H1 (cell line): ENCODE results near the gene SLC6A18. TPM values are rescaled to one million over a fixed set of nuclear protein-coding genes. Genes with fewer than 3 reads are reported as not detected.

ENCODE experiments used
- HDAC2 ChIP-seq, 2 experiments: fragments of 300-600 bp in 1 of 2; sonication (generic) in 1 of 2; IDR thresholded peaks; 2 replicates each; pipeline ENCODE4 v1.6.1; 2011 to 2012; ENCODE audit warnings: low read depth in 2 of 2, low read length in 2 of 2, mild to moderate bottlenecking in 2 of 2, moderate library complexity in 2 of 2, borderline replicate concordance in 1 of 2, inconsistent platforms in 1 of 2
- TAF1 ChIP-seq: IDR thresholded peaks from 2 replicates; pipeline ENCODE4 v1.6.1; 2011; ENCODE audit warnings: mild to moderate bottlenecking, low read depth, low read length
- polyA plus RNA-seq, 7 experiments: library from polyadenylated mRNA; depleted of rRNA in 3 of 7; stranded (reverse) in 5 of 7; unstranded in 2 of 7; fragments of >200 nt in 5 of 7; fragments of 200-250 nt in 2 of 7; gene quantifications; 1 replicate in 5 of 7; 2 replicates in 1 of 7; 4 replicates in 1 of 7; pipeline versions ENCODE4 v1.2.1 to v1.2.3, GENCODE V29; 2011 to 2013; ENCODE audit warnings: missing spikeins in 2 of 7, mixed read lengths in 2 of 7
- total RNA-seq: library from RNA; stranded (reverse); fragmentation: NEBNext Ultra II Directional; extraction: Animal tissue kit (Norgen Biotek cat#: 25700); gene quantifications from 2 replicates; pipeline ENCODE4 v1.2.1, GENCODE V29; 2021

SLC6A18 gene
- total and polyA plus RNA-seq, 2 of the 8 experiments (the other 6 are each of a cell fraction or from before 2014, with no cell fraction given), result not detected

DNA sequence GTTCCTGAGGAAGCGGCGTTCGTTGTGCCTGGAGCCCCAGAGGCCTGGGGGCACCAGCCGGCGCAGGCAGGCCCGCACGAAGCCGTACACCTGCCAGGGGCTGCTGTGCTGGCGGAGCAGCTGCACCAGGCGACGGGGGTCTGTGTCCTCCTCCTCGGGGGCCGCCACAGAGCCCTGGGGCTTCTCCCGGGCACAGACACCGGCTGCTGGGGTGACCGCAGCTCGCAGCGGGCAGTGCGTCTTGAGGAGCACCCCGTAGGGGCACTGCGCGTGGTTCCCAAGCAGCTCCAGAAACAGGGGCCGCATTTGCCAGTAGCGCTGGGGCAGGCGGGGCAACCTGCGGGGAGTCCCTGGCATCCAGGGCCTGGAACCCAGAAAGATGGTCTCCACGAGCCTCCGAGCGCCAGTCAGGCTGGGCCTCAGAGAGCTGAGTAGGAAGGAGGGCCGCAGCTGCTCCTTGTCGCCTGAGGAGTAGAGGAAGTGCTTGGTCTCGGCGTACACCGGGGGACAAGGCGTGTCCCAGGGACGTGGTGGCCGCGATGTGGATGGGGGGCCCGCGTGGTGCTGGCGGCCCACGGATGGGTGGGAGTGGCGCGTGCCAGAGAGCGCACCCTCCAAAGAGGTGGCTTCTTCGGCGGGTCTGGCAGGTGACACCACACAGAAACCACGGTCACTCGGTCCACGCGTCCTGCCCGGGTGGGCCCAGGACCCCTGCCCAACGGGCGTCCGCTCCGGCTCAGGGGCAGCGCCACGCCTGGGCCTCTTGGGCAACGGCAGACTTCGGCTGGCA, 68.4 kb downstream of the SLC6A18 start (continued):
- no peak for TF ChIP-seq HDAC2 (IDR thresholded peaks at IDR 0.05; ENCODE audit: borderline replicate concordance in 1 of 2, low read depth in 2 of 2, low read length in 2 of 2)
- no peak for TF ChIP-seq TAF1
